DMS153 treated with DMSO at 0.1 percent for 48 hours (cell line): Measurements from ENCODE around the gene SURF1.

Experiments
- DNase-seq: peaks from one replicate; lab custom pipeline; 2025; ENCODE audit not compliant: unreplicated experiment; lab: John Stamatoyannopoulos, UW

The SURF1 gene

DNA sequence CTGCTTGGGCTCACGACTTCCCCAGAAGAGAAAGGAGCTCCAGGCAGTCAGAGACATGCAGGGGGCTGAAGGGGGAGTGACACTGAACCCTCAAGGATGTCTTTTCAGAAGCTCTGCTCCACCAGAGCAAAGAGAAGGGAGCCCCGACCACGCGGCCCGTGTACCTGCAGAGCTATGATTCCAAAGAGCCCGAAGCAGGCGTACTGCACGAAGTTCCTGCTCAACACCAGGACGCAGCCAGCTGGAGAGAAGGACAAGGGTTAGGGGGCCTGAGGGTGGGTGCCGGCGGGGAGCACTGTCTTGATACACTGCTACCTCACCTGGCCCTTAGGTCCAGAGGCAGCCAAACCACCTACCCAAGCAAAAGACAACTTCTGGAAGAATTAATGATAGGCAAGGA lies 10.1 kb upstream of the SURF1 start:
- DNase-seq: no peak

- no peak for DNase-seq
Observed at GRCh38 chr9:133362359-133363044, 6.2 kb upstream of the SURF1 start.

DNA sequence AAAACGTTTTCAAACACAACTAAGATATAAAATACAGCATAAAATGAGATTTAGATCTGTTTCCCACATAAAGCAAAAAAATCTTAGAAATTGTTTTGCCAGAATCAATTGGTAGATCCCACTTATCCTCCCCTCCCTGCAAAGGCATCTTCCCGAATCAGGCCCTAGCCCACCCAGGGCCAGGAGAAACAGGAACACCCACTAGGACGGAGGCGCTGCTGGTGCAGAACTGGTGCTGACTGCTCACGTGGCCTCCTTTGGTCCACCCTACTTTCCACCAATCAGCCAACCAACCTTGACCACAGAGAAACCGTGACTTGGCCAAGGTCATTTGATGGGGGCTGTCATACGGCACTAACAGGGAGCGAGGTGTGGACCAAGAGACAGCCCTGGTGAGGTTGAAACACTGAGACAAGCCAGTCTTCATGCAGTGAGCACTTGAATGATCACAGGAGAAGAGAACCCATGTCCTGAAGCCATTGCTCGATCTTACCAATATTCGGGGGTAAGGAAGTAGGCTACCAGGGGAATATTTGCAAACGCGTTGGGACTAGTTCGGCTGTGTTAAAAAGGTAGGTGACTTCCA lies 5.3 kb upstream of the SURF1 start:
- no peak for DNase-seq

DNA sequence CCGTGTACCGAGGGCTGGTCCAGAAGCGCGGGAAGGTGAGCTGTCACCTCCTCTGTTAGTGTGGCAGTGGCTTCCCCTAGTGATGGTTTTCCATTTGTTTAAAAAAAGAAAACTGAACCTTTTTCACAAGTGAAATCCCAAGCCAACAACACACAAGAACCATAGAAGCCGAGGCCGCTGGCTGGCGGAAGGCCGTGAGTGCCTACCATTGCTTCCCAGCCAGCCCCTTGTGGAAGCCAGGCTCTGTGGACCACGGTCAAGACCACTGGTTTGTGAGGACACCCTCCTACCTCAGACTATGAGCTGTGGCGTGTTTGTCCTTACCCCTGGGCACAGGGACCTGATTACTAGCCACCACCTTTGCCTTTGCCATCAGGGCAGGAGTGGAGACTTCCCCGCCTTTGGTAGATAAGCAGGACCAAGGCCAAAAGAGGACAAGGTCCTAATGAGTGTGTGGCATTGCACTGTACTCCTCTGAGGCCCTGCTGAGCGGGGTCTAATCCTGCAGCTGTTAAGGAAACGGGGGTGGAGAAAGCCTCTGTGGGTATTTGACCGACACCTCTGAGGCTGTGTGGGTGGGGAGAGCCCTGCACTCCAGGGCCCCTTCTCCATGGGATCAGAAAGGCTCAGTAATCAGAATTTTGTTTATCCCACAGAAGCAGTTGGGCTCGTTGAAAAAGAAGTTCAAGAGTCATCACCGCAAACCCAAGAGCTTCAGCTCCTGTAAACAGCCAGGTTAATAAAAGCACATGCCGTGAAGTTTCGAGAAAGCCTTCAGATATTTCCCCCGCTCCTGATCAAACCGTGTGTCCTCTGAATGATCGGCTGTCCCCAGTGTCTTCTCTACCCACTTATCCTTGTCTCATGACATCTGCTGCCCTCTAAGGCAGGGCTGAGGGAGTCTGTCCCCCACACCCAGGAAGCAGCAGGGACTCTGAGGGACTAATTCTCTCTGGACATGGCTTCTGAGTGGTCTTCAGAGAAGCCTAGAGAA lies 4.4 kb upstream of the SURF1 start:
- no peak for DNase-seq

DNA sequence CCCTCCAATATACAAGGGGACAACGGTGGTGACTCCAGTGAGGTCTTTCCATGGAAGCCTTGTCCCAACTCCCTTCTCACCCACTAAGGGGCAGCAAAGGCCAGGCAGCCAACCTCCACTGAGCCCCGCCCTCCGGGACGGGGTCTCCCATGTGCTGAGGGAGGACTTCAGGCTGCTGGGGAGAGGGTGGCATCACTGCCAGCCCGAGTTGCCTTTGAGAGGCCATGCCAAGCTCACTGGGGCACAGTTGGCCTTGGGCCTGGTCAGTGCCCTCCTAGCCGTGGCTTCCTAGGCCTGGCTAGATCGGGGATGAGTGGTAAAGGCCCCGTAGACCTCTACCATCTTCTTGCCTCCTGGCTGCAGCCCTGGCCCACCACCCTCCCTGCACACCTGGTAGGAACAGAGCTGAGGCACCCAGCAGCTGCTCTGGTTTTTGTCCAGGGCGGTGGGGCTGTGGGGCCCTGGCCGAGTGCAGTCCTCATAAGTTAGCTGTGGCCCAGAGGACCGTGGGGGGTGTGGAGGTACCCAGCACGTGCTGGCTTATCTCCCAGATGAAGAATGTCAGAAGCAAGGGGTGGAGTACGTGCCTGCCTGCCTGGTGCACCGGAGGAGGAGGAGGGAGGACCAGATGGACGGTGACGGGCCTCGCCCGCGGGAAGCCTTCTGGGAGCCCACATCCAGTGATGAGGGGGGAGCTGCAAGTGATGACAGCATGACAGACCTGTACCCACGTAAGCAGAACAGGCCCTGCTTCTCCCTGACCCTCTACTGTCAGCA lies 3.3 kb upstream of the SURF1 start:
- no peak for DNase-seq

- no peak for DNase-seq
Observed at GRCh38 chr9:133357656-133358055, 1.4 kb upstream of the SURF1 start.

DNA sequence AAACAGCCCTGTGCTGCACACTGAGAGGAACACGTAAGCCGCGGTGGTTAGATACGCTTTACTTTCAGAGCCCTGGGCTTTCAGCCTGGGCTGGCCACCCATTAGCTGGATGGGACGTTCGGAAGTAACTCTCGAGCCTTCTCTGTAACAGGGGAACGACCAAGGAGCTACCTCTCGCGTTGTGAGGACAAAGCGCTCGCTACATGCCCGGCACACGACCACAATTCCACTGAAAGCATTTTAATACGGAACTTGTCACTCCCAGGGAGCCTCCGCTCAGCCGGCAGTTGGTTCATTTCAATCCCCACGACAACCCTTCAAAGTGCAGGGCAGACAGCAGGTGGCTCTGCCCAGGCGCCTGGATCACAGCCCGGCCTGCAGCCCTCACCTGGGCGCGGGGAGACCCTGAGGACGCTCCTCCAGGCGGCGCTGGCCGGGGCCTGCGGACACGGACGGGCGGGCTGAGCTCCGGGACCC lies 368 bp downstream of the SURF1 start:
- DNase-seq: no peak

DNA sequence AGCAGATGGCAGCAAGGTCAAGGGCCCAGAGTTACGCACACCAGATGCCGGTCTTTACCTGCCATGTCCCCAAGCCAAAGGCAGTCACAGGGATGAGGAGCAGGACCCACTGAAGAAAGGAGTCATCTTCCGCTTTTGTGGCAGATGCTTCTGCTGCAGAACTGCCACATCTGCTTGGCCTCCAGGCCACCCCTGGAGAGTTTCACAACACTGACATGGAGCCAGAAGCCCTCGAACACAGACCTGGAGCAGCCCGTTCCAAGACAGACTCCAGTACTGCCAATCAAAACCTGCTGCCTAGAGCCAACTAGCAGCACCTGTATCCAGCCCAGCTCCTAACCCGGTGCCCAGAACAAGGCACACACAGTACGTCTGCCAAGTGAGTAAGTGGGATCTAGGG lies 1.5 kb downstream of the SURF1 start:
- no peak for DNase-seq

- DNase-seq: no peak
Observed at GRCh38 chr9:133353548-133353947, 2.7 kb downstream of the SURF1 start.

DNA sequence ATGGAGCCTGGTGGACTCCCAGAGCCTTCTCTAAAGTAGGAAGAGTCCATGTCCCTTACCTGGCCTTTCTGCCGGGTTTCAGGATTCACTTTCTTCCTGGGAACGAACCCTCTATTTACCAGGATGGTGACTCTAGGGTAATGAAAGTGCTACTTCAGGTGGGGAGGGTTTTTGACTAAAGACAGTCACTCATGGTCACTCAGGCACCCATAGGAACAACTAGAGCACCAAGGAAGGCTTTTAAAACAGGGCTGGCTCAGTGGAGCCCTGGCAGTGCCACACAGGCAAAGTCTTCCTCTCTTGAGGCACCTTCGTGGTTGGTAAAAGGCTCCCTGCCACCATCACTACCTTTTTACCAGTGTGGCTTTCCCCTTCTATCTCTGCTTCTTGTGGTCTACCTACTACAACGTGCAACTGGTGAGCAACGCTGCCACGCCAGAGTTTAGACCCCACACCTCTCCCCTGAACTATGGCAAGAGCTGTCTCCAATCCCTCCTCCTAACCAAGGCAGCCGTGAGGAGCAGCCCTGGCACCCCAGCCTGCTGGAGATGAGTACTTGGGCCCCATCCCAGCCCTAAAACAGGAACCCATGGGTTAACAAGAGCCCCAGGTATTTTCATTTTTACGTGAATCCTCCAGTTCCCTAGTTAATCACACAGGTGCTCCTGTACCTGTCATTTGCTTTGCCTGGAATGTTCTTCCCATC lies 3.5 kb downstream of the SURF1 start:
- no peak for DNase-seq

DNA sequence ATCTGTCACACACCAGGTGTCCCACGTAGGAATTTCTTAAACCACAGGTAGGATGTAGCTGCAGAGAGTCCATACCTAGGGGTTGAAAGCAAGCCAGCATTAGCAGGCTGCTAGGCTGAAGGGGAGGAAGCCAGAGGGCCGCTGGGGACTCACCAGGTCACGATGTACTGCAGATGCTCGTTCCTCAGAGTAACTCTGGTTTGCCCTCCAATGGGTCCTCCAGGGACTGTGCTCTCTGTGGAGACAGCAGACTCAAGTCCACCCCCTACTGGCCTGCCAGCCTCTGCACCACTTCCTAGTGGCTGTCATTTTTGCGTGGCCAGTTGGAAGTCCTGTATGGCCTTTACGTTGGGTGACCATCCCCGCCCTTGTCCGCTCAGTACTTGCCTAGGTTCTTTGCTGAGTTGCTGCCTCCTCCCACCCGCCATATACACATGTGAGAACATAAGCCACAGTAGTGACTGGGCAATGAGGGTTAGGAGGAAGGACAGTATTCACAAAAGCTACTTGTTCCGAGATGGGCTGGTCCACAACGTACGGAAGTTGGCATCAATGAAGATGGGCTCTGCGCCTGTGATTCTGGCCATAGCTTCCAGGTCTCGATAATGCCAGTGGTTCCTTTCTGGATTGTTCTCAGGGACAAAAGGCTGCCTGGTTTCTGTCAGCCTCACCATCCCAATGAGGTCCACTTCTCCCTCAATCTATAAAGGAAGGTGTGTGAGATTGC lies 4.2 kb downstream of the SURF1 start:
- DNase-seq: no peak

DNA sequence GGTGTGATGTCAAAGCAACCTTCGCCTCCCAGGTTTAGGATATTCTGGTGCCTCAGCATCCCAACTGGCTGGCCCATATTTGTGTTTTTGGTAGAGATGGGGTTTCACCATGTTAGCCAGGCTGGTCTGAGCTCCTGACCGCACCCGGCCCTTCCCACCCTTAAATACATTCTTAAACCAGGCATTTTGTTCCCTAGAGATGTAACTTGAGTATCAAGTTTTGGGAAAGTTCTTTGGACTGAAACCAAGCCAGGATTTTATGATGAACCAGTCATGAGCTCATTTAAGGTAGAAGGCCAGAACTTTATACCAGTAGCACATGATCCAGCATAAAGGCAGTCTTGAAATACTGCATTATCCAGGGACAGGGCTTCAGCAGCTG lies 4.8 kb downstream of the SURF1 start:
- DNase-seq: no peak

DNA sequence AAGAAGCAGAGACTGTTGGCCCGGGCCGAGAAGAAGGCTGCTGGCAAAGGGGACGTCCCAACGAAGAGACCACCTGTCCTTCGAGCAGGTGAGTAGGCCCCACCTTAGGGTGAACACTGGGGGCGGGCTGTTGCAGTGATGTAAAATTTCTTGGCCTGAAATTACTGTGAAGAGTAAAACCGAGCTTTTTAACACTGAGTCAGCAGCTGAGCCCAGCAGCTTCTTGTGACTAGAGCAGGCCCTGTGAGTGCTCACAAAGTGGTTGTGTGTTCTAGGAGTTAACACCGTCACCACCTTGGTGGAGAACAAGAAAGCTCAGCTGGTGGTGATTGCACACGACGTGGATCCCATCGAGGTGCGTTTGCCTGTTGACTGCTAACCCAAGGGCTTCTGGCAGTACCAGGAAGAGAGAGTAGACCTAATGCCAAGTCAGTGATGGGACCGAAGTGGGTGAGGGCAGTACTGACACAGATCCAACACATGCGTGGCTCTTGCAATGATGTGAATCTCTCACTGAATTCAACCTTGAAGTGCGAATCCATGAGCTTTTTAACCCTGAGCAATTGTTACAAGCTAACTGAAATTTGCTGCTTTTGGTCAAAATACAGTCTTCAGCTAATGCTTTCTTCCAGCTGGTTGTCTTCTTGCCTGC lies 6.2 kb downstream of the SURF1 start:
- DNase-seq: no peak

DNA sequence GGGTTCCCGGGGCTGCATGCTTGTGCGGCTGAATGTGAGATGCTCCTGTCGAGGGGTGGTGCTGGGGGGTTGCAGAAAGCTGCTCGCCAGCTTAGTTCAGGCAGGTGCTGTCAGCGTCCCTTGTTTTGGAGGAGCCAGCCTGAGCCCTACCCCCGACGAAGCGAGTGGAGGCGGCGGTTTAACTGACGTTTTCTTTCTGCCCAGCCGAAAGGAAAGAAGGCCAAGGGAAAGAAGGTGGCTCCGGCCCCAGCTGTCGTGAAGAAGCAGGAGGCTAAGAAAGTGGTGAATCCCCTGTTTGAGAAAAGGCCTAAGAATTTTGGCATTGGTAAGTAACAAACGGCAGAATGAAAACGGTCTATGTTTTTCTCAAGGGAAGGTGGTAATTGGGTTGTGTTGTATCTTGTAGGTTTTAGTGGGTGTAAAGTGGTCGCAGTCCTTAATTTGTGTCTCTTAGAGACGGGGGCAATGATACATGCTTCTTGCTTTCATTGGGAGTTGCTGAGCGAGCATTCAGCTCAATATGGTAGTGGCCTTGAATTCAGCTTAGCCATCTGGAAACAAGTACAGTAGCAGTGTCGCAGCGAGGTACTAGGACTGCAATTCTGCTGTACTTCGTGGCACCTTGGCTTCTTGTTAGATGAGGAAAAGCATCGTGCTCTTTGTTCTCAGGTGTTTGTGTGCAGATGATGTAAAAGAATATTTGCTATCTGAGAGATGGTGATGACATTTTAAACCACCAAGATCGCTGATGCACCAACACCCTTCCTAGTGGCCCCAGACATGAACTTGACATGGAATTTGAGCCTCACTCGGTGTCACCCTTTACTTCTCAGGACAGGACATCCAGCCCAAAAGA lies 7.3 kb downstream of the SURF1 start:
- no peak for DNase-seq

GRCh38 chr9:133347985-133348717 lies 8.1 kb downstream of the SURF1 start, which contains the start of the genes MED22 and RPL7A:
MED22 (minus strand) TSS chr9:133348131; CDS start chr9:133346662, 1,469 bp downstream.
RPL7A (plus strand) TSS chr9:133348218; CDS start chr9:133348244, 26 bp downstream.
- DNase-seq: peak; percentile 95

GRCh38 chr9:133347515-133347984 lies 8.7 kb downstream of the SURF1 start:
- DNase-seq: no peak
